Measurements from ENCODE around the gene TM4SF20.

Gene TM4SF20

GRCh38 chr2:227322530-227323205, 56.4 kb downstream of the TM4SF20 start:
- Histone ChIP-seq H3K9me2 (replicated peaks; ENCODE audit: control insufficient read depth, low read length) (no peaks in the 10 kb centered on the region), H3K4me3 (ENCODE audit: low read length) (no peak overlapping the region), H3F3A (ENCODE audit: control insufficient read depth, insufficient read depth) (no peaks in the 10 kb centered on the region), H3K79me2 (ENCODE audit: control insufficient read depth, low read length) (peaks cover 31% of the 10 kb centered on the region), H4K20me1 (ENCODE audit: control insufficient read depth, insufficient read depth, low read depth, low read length) (0 out of 2 replicates have a peak, but pooled peaks cover 6% of the 10 kb centered on the region), H3K27ac (ENCODE audit: low read depth, low read length) (no peak overlapping the region), H3K9me3 (ENCODE audit: control insufficient read depth, insufficient read depth, low read length) (no peaks in the 10 kb centered on the region; the same call in 1 of the 2 replicates), H3K36me3 (ENCODE audit: control insufficient read depth, low read length) (peaks cover 6% of the 10 kb centered on the region; the same call in 1 of the 2 replicates), H3K27me3 (ENCODE audit: control insufficient read depth, low read length) (no peaks in the 10 kb centered on the region), H3K4me2 (ENCODE audit: low read length) (no peak overlapping the region), H3K4me1 (ENCODE audit: control insufficient read depth, low read length) (peaks cover 25% of the 10 kb centered on the region)
- TF ChIP-seq EZH2phosphoT487 (IDR thresholded peaks at IDR 0.05; ENCODE audit: borderline replicate concordance, low read length) (no peak), CTCF (IDR thresholded peaks at IDR 0.05; ENCODE audit: low read depth, low read length, poor library complexity, severe bottlenecking) (no peak)

- Histone ChIP-seq H3F3A (ENCODE audit: control insufficient read depth, insufficient read depth) (no peaks in the 10 kb centered on the region), H3K79me2 (ENCODE audit: control insufficient read depth, low read length) (peaks cover 10% of the 10 kb centered on the region), H4K20me1 (ENCODE audit: control insufficient read depth, insufficient read depth, low read depth, low read length) (no peaks in the 10 kb centered on the region), H3K27ac (ENCODE audit: low read depth, low read length) (no peak overlapping the region), H3K4me1 (ENCODE audit: control insufficient read depth, low read length) (peaks cover 9% of the 10 kb centered on the region), H3K27me3 (ENCODE audit: control insufficient read depth, low read length) (no peaks in the 10 kb centered on the region), H3K4me2 (ENCODE audit: low read length) (no peak overlapping the region), H3K9me2 (replicated peaks; ENCODE audit: control insufficient read depth, low read length) (no peaks in the 10 kb centered on the region), H3K9me3 (ENCODE audit: control insufficient read depth, insufficient read depth, low read length) (no peaks in the 10 kb centered on the region; the same call in 1 of the 2 replicates), H3K4me3 (ENCODE audit: low read length) (no peak overlapping the region), H3K36me3 (ENCODE audit: control insufficient read depth, low read length) (peaks cover 3% of the 10 kb centered on the region; the same call in 1 of the 2 replicates)
- TF ChIP-seq CTCF (IDR thresholded peaks at IDR 0.05; ENCODE audit: low read depth, low read length, poor library complexity, severe bottlenecking) (no peak), EZH2phosphoT487 (IDR thresholded peaks at IDR 0.05; ENCODE audit: borderline replicate concordance, low read length) (no peak)
Measured at GRCh38 chr2:227320305-227321094, 58.6 kb downstream of the TM4SF20 start.

- no peaks in the 10 kb centered on the region for H3K36me3 ChIP-seq (ENCODE audit: control insufficient read depth, low read length)
- TF ChIP-seq EZH2phosphoT487 (IDR thresholded peaks at IDR 0.05; ENCODE audit: borderline replicate concordance, low read length) = no peak
- H3K4me2 ChIP-seq (ENCODE audit: low read length) = no peak overlapping the region
- H3F3A ChIP-seq (ENCODE audit: control insufficient read depth, insufficient read depth) = no peaks in the 10 kb centered on the region
- no peak overlapping the region for H3K27ac ChIP-seq (ENCODE audit: low read depth, low read length)
- H3K4me1 ChIP-seq (ENCODE audit: control insufficient read depth, low read length) = no peaks in the 10 kb centered on the region
- H3K4me3 ChIP-seq (ENCODE audit: low read length) = no peak overlapping the region
- no peaks in the 10 kb centered on the region; the same call in 1 of the 2 replicates for H3K9me3 ChIP-seq (ENCODE audit: control insufficient read depth, insufficient read depth, low read length)
- no peaks in the 10 kb centered on the region for H3K9me2 ChIP-seq (replicated peaks; ENCODE audit: control insufficient read depth, low read length)
- no peaks in the 10 kb centered on the region for H3K79me2 ChIP-seq (ENCODE audit: control insufficient read depth, low read length)
- H3K27me3 ChIP-seq (ENCODE audit: control insufficient read depth, low read length) = no peaks in the 10 kb centered on the region
- no peaks in the 10 kb centered on the region for H4K20me1 ChIP-seq (ENCODE audit: control insufficient read depth, insufficient read depth, low read depth, low read length)
Measured at GRCh38 chr2:227317834-227318233, 61.3 kb downstream of the TM4SF20 start.

- Histone ChIP-seq H3K9me3 (ENCODE audit: control insufficient read depth, insufficient read depth, low read length) (no peaks in the 10 kb centered on the region), H3K9me2 (replicated peaks; ENCODE audit: control insufficient read depth, low read length) (no peaks in the 10 kb centered on the region), H3K27ac (ENCODE audit: low read depth, low read length) (no peak overlapping the region), H3K4me1 (ENCODE audit: control insufficient read depth, low read length) (no peaks in the 10 kb centered on the region), H3F3A (ENCODE audit: control insufficient read depth, insufficient read depth) (no peaks in the 10 kb centered on the region), H4K20me1 (ENCODE audit: control insufficient read depth, insufficient read depth, low read depth, low read length) (no peaks in the 10 kb centered on the region), H3K4me2 (ENCODE audit: low read length) (no peak overlapping the region), H3K27me3 (ENCODE audit: control insufficient read depth, low read length) (no peaks in the 10 kb centered on the region), H3K36me3 (ENCODE audit: control insufficient read depth, low read length) (no peaks in the 10 kb centered on the region), H3K79me2 (ENCODE audit: control insufficient read depth, low read length) (no peaks in the 10 kb centered on the region), H3K4me3 (ENCODE audit: low read length) (no peak overlapping the region)
- TF ChIP-seq EZH2phosphoT487 (IDR thresholded peaks at IDR 0.05; ENCODE audit: borderline replicate concordance, low read length) (no peak), CTCF (IDR thresholded peaks at IDR 0.05; ENCODE audit: low read depth, low read length, poor library complexity, severe bottlenecking) (no peak)
Measured at GRCh38 chr2:227313310-227313709, 65.8 kb downstream of the TM4SF20 start.
